Fibroblast of skin of abdomen (primary cell): ENCODE data around the gene MYOZ3.

Source experiments
- DNase-seq: peaks from one replicate; pipeline ENCODE4 v3.0.0-alpha.2; 2013

The MYOZ3 gene

DNA sequence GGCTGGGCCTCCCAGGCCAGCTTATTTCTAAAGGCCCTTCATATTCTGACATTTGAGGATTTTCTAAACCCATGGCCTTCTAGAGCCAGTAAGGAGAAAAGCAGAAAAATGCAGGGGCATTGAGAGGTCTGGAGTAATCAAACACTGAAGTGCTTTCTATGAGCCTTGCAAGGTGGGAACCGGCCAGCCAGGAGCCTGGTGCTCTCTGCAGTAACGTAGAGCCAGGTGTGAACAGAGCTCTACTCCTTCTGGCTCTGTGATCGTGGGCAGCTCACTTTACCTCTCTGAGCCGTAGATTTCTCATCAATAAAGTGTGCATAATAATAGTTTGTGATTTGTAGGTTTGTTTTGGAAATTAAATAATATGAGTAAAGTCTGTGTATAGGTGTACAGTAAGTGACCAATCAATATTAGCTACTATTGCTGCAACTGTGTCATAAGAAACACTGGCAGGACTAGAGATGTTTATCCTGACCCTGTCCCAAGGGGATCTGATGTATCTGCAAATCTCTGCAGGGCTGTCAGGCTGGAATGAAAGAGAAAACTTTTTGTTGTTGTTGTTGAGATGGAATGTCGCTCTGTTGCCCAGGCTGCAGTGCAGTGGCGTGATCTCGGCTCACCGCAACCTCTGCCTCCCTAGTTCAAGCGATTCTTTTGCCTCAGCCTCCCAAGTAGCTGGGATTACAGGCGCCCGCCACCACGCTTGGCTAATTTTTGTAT lies 17.9 kb upstream of the MYOZ3 start:
- no peak for DNase-seq

DNA sequence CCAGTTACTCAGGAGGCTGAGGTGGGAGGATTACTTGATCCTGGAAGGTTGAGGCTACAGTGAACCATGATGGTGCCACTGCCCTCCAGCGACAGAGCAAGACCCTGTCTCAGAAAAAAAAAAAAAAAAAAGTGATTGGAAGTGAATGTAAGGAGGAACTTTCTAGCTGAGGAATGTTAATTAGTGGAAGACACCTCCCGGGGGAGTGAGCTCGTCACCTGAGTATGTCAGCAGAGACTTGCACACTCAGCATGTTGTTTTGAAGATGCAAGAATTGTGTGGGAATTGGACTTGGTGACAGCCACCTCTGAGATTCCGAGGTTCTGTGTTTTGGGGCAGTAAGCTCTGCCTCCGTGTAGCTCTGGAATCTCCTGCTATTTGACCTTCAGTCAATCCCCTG lies 17.0 kb upstream of the MYOZ3 start:
- DNase-seq, result peak; percentile 42

DNA sequence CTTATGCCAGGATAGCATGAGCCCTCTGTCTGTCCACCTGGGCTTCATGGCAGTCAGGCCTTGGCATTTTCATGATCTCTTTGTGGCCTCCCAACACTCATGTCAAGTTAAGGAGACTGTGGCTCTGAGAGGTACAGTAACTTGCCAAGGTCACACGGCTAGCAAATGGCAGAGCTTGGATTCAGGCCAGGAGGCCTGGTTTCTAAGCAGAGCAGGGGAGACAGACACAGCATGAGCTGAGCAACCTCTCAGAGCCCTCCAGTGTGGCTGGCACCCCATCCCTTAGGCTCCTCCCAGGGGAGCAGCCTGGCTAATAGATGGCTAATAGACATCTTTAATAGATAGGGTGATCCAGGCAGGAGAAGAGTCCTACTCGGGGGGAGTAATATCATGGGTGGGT lies 16.5 kb upstream of the MYOZ3 start:
- DNase-seq, result no peak

DNA sequence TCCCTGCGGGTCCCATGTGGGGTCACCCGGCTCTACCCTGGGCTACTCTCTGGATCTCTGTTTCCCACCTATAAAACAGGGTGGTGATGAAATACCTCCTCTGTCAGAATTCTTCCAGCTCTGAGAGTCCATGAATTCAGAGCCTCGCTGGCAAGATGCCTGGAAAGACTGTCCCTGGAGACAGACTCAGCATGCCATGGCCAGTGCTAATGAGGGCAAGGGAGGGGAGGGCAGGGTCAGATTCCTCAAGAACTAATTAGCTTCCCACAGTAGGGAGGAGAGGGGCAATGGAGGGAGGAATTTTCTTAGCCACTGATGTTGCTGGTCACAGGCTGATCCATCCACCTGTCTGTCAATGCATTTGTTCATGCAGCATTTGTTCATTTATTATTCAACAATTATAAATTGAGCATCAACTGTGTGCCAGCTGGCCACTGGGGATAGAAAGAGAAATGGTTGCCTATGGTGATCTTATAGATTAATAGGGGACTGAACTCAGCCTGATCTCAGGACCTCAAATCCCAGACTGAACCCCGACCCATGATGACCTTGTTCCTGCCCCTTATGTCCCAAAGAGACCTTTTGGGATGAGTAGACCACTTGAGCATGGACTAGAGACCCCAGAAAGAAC lies 15.9 kb upstream of the MYOZ3 start:
- peak; percentile 89 for DNase-seq

DNA sequence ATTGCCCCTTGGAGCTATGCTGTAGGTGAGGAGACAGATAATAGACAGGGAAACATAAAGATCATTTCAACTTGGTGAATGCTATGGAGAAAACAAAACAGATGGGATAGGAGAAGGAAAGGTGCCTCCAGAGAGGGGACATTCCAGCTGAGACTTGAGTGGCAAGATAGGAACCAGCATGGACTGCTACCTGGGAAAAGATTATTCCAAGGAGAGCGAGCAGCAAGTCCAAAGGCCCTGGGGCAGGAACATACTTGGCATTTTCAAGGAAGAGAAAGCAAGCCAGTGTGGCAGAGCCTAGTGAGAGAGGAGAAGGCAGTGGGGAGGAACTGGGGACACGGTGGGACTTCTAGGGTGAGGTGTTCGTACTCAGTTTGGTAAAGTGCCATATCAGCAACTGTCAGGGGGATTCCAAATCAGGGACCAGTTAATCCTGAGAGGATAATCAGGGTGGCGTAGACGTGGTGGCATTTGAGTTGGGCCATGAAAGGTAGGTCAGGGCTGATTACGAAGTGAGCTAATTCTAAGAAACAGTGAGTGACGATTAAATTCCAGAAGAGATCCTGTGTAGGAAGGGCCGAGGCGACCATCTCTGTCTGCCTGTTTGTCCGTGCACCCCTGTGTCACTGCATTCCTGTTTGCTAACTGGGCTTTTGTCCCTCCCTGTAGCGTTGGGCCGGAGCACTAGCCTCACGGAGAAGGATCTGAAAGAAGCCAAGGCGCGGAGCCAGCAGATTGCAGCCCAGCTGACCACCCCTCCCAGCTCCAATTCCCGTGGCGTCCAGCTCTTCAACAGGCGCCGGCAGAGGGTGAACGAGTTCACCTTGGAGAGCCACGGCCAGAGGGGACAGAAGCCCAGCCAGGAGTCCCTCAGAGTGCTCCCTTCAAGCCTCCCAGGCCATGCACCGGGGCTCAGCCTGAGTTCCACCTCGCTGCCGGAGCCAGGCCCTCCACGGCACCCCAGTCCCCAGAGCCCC lies 13.5 kb upstream of the MYOZ3 start:
- no peak for DNase-seq

DNA sequence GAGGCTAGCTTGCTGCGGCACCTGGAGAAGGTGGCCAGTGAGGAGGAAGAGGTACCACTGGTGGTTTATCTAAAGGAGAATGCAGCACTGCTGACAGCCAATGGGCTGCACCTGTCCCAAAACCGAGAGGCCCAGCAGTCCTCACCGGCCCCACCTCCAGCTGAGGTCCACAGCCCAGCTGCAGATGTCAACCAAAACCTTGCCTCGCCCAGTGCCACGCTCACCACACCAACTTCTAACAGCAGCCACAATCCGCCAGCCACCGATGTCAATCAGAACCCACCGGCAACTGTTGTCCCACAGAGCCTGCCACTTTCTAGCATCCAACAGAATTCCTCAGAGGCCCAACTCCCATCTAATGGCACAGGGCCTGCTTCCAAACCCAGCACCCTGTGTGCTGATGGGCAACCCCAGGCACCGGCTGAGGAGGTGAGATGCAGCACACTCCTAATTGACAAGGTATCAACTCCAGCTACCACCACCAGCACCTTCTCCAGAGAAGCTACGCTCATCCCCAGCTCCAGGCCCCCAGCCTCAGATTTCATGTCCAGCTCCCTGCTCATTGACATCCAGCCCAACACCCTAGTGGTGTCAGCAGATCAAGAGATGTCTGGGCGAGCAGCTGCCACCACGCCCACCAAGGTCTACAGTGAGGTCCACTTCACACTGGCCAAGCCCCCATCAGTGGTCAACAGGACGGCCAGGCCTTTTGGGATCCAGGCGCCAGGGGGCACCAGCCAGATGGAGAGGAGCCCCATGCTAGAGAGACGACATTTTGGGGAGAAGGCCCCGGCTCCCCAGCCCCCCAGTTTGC lies 12.6 kb upstream of the MYOZ3 start:
- no peak for DNase-seq

DNA sequence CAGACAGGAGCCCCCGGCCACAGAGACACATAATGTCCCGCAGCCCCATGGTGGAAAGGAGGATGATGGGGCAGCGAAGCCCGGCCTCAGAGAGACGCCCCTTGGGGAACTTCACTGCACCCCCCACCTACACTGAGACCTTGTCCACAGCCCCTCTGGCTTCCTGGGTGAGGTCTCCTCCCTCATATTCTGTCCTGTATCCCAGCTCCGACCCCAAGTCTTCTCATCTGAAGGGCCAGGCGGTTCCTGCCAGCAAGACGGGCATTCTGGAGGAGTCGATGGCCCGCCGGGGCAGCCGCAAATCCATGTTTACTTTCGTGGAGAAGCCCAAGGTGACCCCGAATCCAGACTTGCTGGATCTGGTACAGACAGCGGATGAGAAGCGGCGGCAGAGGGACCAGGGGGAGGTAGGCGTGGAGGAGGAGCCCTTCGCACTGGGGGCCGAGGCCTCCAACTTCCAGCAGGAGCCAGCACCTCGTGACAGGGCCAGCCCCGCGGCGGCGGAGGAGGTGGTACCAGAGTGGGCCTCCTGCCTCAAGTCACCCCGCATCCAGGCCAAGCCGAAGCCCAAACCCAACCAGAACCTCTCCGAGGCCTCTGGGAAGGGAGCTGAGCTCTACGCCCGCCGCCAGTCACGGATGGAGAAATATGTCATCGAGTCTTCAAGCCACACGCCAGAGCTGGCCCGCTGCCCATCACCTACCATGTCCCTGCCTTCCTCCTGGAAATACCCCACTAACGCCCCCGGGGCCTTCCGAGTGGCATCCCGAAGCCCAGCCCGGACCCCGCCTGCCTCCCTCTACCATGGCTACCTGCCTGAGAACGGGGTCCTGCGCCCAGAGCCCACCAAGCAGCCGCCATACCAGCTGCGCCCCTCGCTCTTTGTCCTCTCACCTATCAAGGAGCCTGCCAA lies 11.7 kb upstream of the MYOZ3 start:
- DNase-seq, result no peak

DNA sequence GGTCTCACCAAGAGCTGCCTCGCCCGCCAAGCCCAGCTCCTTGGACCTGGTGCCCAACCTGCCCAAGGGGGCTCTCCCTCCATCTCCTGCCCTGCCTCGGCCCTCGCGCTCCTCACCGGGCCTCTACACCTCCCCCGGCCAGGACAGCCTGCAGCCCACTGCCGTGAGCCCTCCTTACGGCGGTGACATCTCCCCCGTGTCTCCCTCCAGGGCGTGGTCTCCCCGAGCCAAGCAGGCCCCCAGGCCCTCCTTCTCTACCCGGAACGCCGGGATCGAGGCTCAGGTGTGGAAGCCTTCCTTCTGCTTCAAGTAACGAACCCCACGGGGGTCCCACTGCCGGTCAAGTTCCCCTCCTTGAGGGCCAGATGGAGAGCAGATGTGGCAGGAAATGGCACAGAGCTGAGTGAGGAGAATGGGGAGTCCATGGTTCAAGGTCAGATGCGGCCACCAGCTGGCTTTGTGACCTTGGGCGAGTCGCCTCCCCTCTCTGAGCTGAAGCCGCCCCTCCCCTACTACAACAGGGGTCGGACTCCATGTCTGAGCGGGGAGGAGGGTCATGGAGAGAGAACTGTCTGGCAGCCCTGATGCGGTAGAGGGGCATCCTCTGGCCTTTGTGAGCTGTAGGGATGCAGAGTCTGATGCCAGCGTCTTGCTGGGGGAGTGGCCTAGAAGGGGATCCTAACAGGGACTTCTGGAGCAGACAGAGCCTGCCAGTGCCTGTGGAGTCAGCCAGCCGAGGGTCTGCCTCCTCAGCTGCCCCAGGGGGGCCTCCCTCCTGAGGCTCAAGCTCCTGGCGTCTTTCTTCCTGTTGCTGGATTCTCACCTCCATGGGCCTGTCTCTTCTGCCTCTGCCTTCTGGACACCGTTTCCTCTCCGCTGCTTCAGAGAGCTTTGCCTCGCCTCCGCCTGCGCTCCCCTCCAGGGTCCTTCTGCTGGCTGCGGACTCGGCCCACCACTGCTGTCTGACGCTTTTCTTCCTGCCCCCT lies 10.7 kb upstream of the MYOZ3 start:
- DNase-seq, result no peak

DNA sequence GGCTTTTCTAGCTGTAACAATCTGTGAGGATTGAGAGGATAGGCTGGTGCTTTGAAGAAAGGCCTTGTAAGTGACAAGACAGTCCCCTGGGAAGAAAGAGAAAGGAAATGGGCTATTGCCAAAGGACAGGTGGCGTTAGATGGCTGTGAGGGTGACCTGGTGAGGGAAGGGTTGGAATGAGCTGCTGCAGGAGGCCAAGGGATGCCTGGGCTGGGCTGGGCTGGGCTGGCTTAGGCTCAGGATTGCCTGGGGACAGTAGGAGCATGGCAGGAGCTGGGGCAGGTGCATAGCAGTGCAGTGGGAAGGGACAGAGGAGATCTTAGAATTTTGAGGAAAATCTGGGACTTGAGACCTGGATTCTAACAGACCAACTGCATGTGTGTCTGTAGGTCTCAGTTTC lies 9.7 kb upstream of the MYOZ3 start:
- DNase-seq, result no peak

DNA sequence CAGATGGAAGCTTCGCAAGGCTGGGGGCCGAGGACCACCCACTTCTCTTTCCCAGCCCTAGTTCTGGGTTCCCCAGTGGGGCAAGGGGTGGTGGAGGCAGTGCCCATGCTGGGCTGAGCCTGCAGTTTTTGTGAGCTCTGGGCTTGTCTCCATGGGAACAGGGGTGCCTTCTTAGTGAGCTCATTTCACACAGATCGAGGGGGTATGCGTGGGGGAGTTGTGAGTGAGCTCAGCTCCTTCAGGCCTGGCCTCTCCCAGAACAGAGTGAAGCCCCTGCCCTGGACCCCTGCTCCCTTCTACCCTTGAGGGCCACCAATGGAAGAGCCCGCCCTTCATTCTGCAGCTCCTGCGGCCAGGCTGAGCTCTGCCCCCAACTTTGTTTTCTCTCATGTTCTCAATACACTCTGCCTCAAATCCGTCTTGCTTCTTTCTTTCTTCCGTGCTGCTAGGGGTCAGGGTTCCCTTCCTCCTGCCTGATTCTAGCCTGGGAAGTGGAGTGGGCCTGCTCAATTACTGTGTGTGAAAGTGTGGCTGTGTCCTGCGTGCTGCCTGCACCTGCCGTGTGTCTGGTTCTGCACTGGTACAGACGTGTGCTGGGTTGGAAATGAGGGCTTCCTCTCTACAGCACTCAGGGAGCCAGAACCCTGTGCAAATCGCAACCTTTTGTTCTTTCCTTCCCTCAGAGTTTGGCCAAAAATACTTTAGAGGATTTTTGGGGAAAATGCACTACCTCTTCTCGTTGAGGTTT lies 9.0 kb upstream of the MYOZ3 start:
- DNase-seq, result no peak

DNA sequence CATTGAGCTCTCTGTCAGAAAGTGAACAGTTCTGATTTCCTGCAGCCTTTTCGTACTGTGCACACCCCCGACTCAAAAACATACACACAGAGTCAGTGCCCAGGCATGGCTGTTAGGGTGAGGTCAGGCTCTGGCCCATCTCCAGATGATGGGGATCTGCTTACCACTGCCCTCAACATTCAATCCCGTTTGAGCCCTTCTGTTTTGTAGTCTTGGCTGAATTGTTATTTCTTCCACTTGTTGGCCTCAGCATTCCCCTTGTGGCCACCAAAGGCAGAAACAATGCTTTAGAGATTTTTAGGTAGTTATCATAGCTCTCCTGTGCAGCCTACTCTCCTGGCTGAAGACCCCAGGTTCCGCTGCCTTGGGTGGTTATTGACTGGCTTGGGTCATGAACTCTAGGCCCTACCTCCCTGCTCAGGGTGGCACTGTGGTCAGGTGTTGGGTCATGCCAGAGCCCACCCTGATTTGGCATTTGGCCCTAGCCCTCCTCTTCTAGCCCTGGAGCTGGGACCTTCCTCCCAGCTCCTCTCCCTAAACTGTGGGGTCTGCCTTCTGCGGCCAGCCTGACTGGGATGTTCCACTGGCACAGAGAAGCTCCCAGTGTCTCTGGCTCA lies 7.8 kb upstream of the MYOZ3 start:
- peak; percentile 54 for DNase-seq

DNA sequence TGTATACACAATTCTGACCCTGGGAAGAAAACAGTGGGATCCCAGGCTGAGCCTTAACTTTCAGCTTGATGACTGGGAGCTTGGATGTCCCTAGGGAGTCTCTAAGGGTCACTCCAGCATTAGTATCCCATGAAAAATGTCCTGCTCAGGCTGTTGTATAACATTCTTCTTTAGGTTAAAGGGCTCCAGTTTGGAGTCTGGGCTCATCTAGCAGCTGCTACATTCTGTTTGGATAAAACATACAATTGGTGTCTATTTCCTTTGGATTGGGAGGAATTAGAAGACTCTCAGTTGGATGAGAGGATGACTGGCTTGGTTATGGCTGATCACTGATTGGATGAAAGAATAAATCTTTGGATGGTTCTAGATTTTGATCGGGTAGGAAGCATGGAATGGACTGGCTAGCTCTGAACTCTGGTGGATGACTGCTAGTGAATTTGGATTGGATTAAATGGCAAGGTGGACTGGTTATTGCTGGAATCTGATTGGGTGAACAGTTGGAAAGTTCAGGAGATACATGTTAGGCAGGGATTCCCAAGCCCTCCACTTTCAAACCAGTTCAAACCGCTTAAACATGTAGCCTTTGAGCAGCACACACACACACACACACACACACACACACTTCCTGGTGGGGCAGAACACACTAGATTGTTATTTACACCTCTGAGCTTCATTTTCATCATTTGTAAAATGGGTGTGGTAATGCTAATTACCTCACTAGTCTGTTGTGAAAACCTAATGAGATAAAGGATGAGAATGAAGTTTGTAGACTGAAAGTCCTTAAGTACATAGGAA lies 7.1 kb upstream of the MYOZ3 start:
- no peak for DNase-seq

DNA sequence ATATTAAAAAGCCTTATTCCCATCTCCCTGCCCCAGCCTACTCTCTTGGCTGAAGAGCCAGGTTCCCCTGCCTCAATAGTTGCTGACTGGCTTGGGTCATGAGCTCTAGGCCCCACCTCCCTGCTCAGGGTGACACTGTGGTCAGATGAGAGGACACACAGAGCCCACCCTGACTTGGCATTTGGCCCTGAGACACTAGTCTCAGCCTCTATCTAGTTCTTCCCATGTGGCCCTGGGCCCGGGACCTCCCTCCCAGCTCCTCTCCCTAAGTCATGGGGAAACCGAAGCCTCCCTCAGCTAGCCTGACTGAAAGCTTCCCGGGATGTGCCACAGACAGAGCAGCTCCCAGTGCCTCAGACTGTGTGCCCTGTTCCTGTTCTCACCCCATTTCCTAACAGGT lies 5.8 kb upstream of the MYOZ3 start:
- no peak for DNase-seq

DNA sequence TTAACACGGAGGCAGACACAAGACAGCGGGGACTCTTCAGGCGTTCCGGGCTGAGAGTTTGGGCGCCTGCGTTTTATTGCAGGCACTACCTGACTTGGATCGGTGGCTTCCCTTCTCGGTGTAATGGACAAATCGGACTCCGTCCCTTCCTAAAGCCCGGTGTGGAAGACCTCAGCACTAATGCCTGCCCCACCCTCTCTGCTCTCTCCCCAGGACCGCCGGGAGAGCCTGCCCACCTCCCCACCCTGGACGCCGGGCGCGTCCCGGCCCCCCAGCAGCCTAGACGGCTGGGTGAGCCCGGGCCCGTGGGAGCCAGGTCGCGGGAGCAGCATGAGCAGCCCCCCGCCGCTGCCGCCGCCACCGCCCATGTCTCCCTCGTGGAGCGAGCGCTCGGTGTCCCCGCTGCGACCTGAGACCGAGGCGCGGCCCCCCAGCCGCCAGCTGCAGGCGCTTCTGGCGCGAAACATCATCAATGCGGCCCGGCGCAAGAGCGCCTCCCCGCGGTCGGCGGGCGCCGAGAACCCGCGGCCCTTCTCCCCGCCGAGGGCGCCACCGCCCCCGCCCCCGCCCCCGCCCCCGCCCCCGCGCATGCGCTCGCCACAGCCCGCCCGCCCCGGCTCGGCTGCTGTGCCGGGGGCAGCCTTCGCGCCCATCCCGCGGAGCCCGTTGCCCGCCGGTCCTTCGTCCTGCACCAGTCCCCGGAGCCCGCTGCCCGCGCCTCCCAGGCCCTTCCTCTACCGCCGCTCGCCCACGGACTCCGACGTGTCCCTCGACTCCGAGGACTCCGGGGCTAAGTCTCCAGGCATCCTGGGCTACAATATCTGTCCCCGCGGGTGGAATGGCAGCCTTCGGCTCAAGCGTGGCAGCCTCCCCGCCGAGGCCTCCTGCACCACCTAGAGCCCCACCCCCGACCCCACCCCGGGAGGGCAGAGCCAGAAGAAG lies 4.6 kb upstream of the MYOZ3 start:
- DNase-seq, result peak; percentile 61

DNA sequence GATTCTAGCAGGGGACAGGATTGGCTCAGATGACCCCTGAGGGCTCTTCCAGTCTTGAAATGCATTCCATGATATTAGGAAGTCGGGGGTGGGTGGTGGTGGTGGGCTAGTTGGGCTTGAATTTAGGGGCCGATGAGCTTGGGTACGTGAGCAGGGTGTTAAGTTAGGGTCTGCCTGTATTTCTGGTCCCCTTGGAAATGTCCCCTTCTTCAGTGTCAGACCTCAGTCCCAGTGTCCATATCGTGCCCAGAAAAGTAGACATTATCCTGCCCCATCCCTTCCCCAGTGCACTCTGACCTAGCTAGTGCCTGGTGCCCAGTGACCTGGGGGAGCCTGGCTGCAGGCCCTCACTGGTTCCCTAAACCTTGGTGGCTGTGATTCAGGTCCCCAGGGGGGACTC lies 2.9 kb upstream of the MYOZ3 start:
- DNase-seq, result no peak

DNA sequence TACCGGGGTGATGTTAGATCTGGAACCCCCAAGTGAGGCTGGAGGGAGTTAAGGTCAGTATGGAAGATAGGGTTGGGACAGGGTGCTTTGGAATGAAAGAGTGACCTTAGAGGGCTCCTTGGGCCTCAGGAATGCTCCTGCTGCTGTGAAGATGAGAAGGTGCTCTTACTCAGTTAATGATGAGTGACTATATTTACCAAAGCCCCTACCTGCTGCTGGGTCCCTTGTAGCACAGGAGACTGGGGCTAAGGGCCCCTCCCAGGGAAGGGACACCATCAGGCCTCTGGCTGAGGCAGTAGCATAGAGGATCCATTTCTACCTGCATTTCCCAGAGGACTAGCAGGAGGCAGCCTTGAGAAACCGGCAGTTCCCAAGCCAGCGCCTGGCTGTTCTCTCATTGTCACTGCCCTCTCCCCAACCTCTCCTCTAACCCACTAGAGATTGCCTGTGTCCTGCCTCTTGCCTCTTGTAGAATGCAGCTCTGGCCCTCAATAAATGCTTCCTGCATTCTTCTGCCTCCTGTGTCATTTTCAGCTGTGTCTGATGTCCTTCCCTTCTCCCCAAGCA lies 2.3 kb upstream of the MYOZ3 start:
- DNase-seq, result no peak
